ENCODE data around the gene NMU. TPM values are rescaled to one million over a fixed set of nuclear protein-coding genes. Genes with fewer than 3 reads are reported as not detected.

Gene NMU
- total and polyA plus RNA-seq, 2 experiments from 2014 or later = 40.2 to 96.3 TPM

DNA sequence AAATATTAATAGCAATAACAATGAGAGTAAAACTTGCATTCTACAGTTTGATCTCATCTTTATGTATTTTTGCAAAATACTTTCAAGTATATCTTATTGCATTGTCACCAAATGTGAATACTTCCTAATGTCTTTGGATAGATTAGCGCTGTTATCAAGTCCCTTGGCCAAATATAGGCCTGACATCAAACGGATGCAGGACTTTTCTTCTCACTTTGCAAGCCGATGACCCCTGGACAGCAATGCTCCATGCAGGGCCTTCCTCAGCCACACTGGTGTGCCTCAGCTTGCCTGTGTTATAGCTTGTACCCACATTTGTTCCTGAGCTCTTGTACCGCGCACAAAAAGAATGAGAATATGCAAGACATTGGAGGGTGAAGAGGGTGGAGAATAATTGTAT is 18.0 kb upstream of the NMU start:
- Histone ChIP-seq H3K27ac (ENCODE audit: low read depth) (no peak overlapping the region), H3K9me2 (ENCODE audit: insufficient read depth) (peaks cover 7% of the 10 kb centered on the region; the same call in 1 of the 2 replicates), H3K79me2 (replicated peaks; ENCODE audit: insufficient read depth) (no peaks in the 10 kb centered on the region), H3K4me3 (no peak overlapping the region), H3K36me3 (ENCODE audit: insufficient read depth) (no peaks in the 10 kb centered on the region), H3F3A (replicated peaks; ENCODE audit: low read depth) (no peaks in the 10 kb centered on the region), H4K20me1 (replicated peaks; ENCODE audit: insufficient read depth) (no peaks in the 10 kb centered on the region), H3K4me1 (ENCODE audit: insufficient read depth) (no peaks in the 10 kb centered on the region), H3K4me2 (no peak overlapping the region), H3K27me3 (ENCODE audit: insufficient read depth) (no peaks in the 10 kb centered on the region), H2AFZ (peak overlapping the region; percentile 66; the same call in 1 of the 2 replicates)
- TF ChIP-seq, protein P1, sequence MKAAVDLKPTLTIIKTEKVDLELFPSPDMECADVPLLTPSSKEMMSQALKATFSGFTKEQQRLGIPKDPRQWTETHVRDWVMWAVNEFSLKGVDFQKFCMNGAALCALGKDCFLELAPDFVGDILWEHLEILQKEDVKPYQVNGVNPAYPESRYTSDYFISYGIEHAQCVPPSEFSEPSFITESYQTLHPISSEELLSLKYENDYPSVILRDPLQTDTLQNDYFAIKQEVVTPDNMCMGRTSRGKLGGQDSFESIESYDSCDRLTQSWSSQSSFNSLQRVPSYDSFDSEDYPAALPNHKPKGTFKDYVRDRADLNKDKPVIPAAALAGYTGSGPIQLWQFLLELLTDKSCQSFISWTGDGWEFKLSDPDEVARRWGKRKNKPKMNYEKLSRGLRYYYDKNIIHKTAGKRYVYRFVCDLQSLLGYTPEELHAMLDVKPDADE (IDR thresholded peaks at IDR 0.05) = no peak
- TF ChIP-seq POLR2AphosphoS5 (IDR thresholded peaks at IDR 0.05; ENCODE audit: low read depth) = no peak
- TF ChIP-seq, protein P2, sequence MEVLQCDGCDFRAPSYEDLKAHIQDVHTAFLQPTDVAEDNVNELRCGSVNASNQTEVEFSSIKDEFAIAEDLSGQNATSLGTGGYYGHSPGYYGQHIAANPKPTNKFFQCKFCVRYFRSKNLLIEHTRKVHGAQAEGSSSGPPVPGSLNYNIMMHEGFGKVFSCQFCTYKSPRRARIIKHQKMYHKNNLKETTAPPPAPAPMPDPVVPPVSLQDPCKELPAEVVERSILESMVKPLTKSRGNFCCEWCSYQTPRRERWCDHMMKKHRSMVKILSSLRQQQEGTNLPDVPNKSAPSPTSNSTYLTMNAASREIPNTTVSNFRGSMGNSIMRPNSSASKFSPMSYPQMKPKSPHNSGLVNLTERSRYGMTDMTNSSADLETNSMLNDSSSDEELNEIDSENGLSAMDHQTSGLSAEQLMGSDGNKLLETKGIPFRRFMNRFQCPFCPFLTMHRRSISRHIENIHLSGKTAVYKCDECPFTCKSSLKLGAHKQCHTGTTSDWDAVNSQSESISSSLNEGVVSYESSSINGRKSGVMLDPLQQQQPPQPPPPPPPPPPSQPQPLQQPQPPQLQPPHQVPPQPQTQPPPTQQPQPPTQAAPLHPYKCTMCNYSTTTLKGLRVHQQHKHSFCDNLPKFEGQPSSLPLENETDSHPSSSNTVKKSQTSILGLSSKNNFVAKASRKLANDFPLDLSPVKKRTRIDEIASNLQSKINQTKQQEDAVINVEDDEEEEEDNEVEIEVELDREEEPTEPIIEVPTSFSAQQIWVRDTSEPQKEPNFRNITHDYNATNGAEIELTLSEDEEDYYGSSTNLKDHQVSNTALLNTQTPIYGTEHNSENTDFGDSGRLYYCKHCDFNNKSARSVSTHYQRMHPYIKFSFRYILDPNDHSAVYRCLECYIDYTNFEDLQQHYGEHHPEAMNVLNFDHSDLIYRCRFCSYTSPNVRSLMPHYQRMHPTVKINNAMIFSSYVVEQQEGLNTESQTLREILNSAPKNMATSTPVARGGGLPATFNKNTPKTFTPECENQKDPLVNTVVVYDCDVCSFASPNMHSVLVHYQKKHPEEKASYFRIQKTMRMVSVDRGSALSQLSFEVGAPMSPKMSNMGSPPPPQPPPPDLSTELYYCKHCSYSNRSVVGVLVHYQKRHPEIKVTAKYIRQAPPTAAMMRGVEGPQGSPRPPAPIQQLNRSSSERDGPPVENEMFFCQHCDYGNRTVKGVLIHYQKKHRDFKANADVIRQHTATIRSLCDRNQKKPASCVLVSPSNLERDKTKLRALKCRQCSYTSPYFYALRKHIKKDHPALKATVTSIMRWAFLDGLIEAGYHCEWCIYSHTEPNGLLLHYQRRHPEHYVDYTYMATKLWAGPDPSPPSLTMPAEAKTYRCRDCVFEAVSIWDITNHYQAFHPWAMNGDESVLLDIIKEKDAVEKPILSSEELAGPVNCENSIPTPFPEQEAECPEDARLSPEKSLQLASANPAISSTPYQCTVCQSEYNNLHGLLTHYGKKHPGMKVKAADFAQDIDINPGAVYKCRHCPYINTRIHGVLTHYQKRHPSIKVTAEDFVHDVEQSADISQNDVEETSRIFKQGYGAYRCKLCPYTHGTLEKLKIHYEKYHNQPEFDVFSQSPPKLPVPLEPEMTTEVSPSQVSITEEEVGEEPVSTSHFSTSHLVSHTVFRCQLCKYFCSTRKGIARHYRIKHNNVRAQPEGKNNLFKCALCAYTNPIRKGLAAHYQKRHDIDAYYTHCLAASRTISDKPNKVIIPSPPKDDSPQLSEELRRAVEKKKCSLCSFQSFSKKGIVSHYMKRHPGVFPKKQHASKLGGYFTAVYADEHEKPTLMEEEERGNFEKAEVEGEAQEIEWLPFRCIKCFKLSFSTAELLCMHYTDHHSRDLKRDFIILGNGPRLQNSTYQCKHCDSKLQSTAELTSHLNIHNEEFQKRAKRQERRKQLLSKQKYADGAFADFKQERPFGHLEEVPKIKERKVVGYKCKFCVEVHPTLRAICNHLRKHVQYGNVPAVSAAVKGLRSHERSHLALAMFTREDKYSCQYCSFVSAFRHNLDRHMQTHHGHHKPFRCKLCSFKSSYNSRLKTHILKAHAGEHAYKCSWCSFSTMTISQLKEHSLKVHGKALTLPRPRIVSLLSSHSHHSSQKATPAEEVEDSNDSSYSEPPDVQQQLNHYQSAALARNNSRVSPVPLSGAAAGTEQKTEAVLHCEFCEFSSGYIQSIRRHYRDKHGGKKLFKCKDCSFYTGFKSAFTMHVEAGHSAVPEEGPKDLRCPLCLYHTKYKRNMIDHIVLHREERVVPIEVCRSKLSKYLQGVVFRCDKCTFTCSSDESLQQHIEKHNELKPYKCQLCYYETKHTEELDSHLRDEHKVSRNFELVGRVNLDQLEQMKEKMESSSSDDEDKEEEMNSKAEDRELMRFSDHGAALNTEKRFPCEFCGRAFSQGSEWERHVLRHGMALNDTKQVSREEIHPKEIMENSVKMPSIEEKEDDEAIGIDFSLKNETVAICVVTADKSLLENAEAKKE (CRISPR knock-in tag; IDR thresholded peaks at IDR 0.05) = no peak
- Mint-ChIP-seq H3K9me3 (0 out of 3 replicates have a peak, but pooled peaks cover 2% of the 10 kb centered on the region), H3K27ac (no peak overlapping the region), H3K4me1 (peaks cover 4% of the 10 kb centered on the region; the same call in 1 of the 3 replicates), H3K27me3 (ENCODE audit: insufficient read depth, low read depth, poor library complexity) (no peaks in the 10 kb centered on the region), H3K4me3 (no peak overlapping the region), H3K36me3 (ENCODE audit: low read depth) (no peaks in the 10 kb centered on the region)
- DNase-seq (ENCODE audit: low spot score) (no peak), ATAC-seq (no peak)

DNA sequence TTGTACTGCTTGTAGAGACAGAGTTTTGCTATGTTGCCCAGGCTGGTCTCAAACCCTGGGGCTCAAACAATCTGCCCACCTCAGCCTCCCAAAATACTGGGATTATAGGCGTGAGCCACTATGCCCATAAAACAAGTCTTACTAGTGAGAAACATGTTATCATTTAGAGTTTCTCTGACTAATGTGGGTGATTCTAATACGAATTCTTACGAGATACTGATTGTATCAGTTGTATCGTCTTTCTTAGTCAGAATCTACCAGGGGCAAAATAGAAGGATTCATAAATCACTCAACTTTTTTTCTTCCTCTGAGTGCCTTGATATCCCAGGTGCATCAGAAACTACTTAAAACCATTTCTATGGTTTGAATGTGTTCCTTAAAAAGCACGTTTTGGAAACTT is 14.4 kb upstream of the NMU start:
- Histone ChIP-seq H3K79me2 (replicated peaks; ENCODE audit: insufficient read depth) (no peaks in the 10 kb centered on the region), H3K27ac (ENCODE audit: low read depth) (no peak overlapping the region), H3K4me3 (no peak overlapping the region), H3K36me3 (ENCODE audit: insufficient read depth) (no peaks in the 10 kb centered on the region), H3K4me2 (no peak overlapping the region), H2AFZ (no peak overlapping the region), H3K27me3 (ENCODE audit: insufficient read depth) (no peaks in the 10 kb centered on the region), H3K4me1 (ENCODE audit: insufficient read depth) (peaks cover under 1% of the 10 kb centered on the region; the same call in 1 of the 2 replicates), H3F3A (replicated peaks; ENCODE audit: low read depth) (no peaks in the 10 kb centered on the region), H4K20me1 (replicated peaks; ENCODE audit: insufficient read depth) (no peaks in the 10 kb centered on the region), H3K9me2 (ENCODE audit: insufficient read depth) (no peaks in the 10 kb centered on the region)
- DNase-seq (ENCODE audit: low spot score) = no peak
- Mint-ChIP-seq H3K27ac (no peak overlapping the region), H3K4me1 (peaks cover 4% of the 10 kb centered on the region; the same call in 2 of the 3 replicates), H3K27me3 (ENCODE audit: insufficient read depth, low read depth, poor library complexity) (no peaks in the 10 kb centered on the region), H3K4me3 (no peak overlapping the region), H3K36me3 (ENCODE audit: low read depth) (no peaks in the 10 kb centered on the region), H3K9me3 (0 out of 3 replicates have a peak, but pooled peaks cover 2% of the 10 kb centered on the region)
- no peak for ATAC-seq
- TF ChIP-seq NANOG (IDR thresholded peaks at IDR 0.05; ENCODE audit: borderline replicate concordance) = no peak
- TF ChIP-seq, protein P3, sequence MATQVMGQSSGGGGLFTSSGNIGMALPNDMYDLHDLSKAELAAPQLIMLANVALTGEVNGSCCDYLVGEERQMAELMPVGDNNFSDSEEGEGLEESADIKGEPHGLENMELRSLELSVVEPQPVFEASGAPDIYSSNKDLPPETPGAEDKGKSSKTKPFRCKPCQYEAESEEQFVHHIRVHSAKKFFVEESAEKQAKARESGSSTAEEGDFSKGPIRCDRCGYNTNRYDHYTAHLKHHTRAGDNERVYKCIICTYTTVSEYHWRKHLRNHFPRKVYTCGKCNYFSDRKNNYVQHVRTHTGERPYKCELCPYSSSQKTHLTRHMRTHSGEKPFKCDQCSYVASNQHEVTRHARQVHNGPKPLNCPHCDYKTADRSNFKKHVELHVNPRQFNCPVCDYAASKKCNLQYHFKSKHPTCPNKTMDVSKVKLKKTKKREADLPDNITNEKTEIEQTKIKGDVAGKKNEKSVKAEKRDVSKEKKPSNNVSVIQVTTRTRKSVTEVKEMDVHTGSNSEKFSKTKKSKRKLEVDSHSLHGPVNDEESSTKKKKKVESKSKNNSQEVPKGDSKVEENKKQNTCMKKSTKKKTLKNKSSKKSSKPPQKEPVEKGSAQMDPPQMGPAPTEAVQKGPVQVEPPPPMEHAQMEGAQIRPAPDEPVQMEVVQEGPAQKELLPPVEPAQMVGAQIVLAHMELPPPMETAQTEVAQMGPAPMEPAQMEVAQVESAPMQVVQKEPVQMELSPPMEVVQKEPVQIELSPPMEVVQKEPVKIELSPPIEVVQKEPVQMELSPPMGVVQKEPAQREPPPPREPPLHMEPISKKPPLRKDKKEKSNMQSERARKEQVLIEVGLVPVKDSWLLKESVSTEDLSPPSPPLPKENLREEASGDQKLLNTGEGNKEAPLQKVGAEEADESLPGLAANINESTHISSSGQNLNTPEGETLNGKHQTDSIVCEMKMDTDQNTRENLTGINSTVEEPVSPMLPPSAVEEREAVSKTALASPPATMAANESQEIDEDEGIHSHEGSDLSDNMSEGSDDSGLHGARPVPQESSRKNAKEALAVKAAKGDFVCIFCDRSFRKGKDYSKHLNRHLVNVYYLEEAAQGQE (IDR thresholded peaks at IDR 0.05; ENCODE audit: unreplicated experiment) = no peak
- no peak for TF ChIP-seq CREB1 (CRISPR knock-in tag; IDR thresholded peaks at IDR 0.05; ENCODE audit: low read depth)
- no peak for TF ChIP-seq JUNB (IDR thresholded peaks at IDR 0.05; ENCODE audit: unreplicated experiment)
- TF ChIP-seq EZH2 (IDR thresholded peaks at IDR 0.05; ENCODE audit: low read depth, unreplicated experiment) = no peak
- TF ChIP-seq, protein P1 (IDR thresholded peaks at IDR 0.05) = no peak
- no peak for TF ChIP-seq POLR2AphosphoS5 (IDR thresholded peaks at IDR 0.05; ENCODE audit: low read depth)

Measured in GM23338 (cell line).